Measurements from ENCODE around the gene TMEM123.

Gene TMEM123

DNA sequence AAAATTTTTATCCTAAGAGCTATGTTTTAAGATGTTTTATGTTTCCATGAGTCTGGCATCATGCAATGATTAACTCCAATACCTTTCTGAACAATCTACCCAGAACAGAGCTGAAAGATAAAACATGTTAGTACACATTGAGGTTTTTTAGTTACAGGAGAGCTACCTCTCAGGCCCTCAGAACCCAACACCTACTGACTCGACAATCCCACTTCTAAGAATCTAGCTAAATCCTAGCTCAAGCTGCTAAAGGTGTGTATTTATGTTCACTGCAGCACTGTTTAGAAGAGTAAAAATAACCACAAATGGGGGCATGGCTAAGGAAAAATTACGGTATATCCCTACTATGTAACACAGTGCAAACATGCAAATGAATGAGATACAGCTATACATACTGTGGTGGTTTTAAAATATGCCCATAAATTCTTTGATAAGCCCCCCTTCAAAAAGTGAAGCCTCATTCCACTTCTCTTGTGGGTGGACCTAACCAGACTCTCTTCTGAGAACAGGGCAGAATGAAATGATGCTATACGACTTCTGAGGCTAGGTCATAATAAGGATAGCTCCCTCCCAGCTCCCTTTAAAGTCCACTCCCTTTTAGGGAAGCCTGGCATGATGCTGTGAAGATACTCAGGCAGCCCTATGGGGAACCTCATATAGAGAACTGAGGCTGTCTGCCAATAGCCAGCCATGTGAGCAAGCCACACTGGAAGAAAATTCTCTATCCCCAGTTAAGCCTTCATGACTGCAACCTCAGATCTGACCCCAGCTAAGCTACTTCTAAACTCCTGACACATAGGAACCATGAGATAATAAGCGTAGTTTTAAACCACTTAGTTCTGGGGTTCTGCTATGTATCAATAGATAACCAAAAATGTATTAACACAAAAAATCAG lies 29.5 kb downstream of the TMEM123 start:
- no peak for DNase-seq

DNA sequence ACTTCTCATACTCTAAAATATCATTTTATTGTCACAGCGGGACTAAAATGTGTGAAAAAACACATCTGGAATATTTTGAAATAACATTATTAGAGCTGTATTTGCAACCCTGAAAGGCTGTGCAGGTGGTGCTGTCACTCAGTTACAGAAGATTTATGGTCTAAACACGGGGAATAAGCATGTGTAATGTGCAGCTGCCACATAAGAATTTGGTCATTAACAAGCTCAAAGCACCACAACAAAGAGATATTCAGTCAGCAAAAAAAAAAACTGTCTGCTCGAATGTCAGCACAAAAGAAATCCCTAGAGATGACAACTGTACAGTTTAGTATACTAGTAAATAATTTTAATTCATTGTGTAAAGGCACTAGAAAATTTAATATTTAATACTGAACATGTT lies 31.3 kb downstream of the TMEM123 start:
- DNase-seq: peak; percentile 46

DNA sequence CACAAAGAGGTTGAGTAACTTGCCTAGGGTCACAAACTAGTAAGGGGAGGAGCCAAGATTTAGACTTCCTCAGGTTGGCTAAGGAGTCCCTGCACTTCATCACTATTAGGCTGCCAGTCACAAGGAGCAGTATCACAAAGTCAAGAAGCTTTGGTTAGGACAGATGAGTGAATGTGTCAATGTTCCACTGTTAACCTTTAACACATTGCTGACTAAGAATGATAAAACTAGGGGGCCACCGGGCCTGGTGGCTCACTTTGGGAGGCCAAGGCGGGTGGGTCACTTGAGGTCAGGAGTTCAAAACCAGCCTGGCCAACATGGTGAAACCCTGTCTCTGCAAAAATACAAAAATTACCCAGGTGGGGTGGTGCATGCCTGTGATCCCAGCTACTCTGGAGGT lies 32.0 kb downstream of the TMEM123 start:
- no peak for DNase-seq

DNA sequence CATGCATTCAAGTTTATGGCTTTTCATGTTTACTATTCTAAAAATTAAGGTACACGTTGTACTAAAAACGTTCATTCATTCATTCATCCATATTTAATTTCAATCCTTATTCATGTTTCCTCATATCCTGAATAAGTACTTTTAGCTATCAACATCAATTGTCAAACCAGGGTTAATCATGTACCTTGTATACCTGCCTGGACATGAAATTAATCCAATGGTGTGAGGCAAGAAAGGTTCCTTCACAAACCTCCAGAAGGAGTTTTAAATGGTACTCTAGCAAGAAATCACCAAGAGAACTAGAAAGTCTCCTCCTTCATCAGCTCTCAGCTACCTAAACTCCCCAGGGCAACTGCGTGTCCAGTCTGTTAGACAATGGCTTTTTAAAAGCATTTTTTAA lies 33.4 kb downstream of the TMEM123 start:
- no peak for DNase-seq

DNA sequence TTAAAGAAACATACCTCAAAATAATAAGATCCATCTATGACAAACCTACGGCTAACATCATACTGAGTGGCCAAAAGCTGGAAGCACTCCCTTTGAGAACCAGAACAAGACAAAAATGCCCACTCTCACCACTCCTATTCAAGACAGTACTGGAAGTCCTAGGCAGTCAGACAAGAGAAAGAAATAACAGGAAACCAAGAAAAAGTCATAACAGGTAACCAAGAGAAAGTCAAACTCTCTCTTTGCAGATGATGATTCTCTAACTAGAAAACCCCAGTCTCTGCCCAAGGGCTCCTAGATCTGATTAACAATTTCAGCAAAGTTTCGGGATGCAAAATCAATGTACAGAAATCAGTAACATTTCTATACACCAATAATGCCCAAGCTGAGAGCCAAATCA lies 35.6 kb downstream of the TMEM123 start:
- no peak for DNase-seq

DNA sequence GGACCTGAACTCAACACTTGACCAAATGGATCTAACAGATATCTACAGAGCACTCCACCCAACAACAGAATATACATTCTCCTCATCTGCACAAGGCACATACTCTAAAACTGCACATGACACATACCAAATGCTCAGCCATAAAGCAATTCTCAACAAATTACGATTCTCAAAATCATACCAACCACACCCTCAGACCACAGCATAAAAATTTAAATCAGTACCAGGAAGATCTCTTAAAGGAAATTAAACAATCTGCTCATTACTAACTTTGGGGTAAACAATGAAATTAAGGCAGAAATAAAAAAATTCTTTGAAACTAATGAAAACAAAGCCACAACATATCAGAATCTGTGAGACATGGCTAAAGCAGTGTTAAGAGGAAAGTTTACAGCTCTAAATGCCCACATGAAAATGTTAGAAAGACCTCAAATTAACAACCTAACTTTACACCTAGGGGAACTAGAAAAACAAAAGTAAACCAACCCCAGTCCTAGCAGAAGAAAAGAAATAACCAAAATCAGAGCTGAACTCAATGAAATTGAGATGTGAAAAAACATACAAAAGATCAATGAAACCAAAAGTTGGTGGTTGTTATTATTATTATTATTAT lies 37.2 kb downstream of the TMEM123 start:
- DNase-seq: no peak

DNA sequence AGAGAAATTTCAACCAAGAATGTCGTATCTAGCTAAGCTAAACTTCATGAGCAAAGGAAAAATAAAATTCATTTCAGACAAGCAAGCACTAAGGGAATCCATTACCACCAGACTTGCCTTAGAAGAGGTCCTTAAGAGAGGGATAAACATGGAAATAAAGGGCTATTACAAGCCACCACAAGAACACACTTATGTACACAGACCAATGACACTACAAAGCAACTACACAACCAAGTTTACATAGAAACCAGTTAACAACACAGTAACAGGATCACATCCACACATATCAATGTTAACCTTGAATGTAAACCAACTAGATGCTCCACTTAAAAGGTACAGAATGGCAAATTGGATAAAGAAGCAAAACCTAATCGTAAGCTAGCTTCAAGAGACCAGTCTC lies 38.0 kb downstream of the TMEM123 start:
- DNase-seq: no peak

DNA sequence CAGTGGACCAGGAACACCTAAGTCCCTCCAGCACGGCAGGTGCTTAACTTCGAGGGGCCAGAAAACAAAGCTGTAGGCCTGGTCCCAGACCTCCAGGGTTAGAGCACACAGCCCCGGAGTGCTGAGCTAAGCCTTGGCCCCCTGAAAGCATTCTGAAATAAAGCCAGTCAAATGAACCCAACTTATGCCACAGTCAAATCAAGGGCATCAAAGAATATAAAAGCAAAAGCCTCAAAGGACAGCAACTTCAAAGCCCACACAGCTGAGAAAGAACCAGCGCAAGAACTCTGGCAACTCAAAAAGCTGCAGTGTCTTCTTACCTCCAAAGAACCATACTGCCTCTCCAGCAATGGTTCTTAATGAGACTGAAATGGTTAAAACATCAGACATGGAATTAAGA lies 39.1 kb downstream of the TMEM123 start:
- no peak for DNase-seq

DNA sequence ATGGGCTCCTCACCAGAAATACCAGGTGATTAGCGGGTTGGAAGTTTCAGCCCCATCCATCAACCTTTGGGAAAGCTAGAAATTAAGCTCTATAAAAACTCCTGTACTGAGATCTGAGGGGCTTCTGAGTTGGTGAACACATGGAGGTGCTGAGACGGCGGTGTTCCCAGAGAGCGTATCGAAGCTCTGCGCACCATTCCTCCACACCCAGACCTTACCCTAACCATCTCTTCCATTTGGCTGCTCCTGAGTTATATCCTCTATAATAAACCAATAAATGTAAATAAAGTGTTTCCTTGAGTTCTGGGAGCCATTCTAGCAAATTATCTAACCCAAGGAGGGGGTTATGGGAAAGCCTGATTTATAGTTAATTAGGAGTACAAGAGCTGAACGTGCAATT lies 41.4 kb downstream of the TMEM123 start:
- no peak for DNase-seq

DNA sequence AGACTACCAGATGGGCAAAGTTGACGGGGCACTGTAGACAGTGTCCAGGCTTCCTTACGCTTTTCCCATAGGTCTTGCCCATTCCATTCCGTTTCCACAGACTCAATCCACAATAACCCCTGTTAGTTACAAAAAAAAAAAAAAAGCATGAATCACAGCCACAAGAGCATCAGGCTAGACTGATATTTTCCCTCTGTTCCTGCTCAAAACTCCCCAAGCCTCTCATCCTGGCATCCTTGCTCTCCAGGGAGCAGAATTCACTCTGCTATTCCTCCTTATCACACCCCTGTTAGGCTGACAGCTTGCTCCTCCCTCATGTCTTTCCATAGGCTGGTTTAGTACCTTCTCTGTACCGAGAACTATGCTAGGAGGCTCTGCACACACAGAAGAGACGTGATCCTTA lies 42.2 kb downstream of the TMEM123 start:
- DNase-seq: no peak

DNA sequence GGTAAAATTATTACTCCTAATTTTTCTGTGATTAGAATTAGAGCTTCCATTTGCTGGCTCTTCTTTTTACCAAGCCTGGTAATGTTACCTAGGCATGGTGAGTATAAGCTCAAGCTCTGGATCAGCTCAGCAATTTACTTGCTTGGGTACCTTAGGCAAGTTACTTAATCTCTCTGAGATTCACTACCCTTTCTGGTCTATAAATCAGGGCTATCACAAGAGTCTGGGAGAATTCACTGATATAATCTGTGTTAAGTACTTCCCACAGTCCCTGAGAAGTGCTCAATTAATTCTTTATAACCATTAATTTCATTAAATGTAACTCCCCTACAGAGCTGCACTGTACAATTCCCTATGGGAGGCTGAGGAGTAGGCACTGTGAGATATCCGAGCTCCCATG lies 44.2 kb downstream of the TMEM123 start:
- no peak for DNase-seq

DNA sequence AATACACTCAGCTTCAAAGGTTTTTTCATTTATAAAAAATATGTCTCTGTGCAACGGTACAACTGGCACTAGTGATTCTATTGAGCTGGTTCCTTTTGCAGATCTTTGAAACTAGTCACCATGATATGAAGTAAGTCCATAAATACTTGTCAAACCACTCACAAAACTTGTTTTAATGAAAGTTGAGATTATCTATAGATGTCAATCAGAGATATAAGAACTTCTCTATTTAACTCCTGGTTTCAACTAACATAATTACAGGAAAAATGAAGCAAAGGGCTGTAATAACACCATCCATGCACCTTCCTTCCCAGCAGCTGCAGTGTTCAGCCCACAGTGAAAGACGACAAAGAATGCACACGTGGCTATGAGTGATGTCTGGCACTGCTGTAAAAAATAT lies 44.7 kb downstream of the TMEM123 start:
- DNase-seq: no peak

DNA sequence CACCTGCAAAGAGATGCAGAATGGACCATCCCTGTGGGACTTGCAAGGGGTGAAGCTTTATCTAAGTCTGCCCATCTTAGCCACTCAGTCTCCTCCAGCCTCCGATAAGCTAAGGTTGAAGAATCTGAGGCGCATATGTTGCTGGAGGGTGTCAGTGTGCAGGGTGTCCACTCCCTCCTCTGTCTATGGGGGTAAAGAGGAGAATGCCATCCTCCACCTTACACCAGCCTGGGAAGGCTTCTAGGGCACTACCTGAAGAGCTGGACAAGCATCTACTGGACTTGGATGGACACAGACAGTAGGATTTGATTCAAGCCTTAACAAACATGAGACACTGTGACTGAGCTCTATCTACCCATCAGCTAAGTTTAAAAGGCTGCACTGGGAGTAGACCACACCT lies 46.5 kb downstream of the TMEM123 start:
- DNase-seq: no peak

DNA sequence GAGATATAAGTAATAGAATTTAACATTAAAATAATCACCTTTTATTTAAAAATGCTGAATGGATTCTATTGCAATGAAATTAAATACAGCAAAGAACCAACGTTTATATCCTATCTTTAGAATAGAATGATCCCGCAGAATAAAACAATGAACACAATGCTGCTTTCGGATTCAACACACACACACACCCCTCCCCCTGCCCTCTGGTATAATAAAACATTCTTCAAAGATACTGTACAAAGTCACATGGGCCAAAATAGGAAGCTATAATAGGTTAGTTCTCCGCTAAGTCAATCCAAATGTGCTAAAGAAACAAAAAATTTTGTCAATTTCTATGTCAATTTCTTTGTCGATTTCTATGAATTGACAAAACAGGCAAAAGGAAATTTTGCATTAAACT lies 47.1 kb downstream of the TMEM123 start:
- DNase-seq: no peak

DNA sequence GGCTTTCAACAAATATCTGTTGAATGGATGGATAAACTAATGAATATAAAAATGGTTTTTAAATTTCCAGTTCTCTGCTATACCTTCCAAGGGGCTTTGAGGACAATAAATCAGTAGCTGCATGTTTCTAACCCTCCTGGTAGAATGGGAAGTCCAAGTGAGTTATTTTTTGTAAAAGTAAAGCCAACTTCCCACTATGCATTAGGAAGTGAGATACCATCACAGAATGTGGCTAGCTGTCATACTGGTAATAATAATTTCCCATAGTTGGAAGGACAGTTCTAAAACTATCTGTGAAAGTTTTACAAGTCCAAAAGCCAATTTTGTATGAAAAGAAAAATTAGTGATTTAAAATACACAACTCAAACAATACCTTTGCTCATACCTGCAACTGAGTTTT lies 50.0 kb downstream of the TMEM123 start:
- no peak for DNase-seq

DNA sequence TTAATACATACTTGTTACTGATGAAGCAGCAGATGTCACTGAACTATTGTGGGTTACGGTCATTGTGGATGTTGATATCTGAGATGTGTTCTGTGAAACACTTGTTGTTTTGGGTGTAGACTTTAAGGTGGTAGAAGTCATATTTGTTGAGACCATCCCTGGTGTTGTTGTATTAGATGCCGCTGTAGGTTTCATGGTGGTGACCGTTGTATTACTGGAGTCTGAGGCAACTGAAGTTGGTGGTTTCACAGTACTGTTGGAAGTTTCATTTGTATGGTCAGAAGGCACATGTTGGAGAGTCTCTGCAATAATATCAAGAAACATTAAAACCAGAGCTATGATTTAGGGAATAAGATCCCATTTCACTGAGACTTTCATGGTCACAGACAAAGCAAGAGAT lies 50.7 kb downstream of the TMEM123 start:
- DNase-seq: no peak

DNA sequence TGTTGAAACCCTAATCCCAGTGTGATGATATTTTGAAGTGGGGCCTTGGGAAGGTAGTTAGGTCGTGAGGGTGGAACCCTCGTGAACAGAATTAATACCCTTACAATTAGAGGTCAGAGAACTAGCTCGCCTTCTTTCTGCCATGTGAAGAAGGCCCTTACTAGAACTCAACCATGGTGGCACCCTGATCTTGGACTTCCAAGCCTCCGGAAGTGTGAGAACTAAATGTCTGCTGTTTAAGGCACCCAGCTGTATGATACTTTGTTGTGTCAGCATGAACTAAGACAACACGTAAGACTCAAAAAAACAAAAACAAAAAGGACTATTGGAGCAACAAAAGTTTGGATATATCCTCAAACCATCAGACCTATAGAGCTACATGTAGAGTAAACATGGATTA lies 52.0 kb downstream of the TMEM123 start:
- no peak for DNase-seq

DNA sequence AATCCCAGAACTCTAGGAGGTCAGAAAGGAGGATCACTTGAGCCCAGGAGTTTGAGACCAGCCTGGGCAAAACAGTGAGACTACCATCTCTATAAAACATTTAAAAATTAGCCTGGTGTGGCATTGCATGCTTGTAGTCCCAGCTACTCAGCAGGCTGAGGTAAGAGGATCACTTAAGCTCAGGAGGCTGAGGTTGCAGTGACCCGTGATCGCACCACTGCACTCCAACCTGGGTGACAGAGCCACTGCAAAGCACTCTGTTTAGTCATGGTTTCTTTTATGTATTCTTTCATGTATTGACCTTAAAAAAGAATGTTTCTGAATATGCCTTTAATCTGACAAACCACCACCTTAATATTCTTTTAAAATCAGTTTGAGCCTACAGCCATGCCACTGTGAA lies 53.4 kb downstream of the TMEM123 start:
- DNase-seq: no peak

DNA sequence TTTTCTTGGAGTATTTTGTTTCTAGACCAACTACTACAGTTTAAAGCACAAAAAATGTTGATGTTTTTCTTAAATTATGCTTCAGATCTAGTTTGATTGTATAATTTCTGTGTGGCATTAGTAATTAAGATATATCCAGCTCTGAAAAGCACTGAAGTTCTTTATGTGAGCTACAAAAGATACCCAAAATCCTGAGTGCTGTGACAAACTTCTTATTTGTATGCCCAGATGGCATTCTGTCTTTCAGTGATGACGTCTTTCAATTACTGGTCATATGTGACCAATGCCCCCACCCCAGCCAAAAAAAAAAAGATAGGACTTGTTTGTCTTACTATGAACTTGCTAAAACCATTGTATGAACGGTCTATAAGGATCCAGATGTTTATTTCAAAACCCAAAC lies 54.3 kb downstream of the TMEM123 start:
- DNase-seq: no peak

DNA sequence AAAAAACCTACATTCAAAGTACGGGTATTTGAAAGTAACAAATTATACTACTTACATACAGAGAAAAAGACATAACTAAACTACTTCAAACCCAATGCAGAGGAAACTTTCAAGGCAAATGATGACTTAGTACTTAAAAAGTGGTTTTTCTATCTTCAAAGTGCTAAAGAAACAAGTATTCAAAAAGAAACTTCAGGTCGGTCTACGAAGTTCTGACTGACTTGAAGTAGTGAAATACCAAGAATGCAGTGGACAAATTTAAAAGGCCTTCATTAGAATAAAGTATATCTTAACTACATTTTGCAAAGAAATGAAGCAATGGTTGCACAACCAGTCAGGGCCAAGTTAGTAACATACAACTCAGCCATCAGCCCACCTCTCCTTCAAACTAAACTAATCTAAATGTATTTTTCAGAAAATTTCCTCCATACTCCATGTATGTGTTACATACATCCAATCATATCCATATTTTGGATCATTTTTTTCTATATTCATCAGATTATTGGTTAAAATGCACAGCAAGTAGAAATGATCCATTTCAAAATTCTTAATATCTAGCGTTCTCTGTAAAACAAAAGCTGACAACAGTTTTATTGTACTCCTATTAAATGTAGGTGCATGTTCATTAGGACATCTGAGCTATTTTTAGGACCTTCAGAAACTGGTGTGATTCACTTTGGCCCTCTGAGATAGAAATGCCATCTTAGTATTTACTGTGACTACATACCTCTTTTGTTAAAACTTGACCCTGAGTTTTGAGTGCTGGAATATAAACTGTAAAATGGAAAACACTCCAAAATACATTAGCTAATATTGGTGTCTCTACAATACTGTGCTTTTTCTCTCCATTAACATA lies 55.6 kb downstream of the TMEM123 start:
- DNase-seq: no peak

DNA sequence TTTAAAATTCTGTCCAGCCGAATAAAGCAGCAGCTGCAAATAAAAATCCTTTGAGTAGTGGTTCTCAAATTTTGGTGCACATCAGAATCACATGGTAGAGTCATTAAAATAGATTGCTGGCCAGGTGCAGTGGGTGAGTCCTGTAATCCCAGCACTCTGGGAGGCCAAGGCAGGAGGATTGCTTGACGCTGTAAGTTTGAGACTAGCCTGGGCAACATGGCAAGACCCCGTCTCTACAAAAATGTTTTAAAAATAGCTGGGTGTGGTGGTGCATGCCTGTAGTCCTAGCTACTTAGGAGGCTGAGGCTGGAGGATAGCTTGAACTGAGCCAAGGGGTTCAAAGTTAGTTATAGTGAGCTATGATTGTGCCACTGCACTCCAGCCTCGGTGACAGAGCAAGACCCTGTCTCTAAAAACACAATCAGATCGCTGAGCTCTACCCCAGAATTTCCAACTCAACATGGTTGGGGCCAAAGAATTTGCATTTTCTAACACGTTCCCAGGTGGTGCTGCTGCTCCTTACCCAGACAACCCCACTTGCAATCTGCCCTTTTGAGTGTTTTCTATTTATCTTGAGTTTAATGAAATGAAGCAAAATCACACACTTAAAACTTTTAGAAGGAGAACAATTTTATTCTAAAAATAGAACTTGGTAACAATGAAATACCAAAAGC lies 56.7 kb downstream of the TMEM123 start:
- DNase-seq: no peak

DNA sequence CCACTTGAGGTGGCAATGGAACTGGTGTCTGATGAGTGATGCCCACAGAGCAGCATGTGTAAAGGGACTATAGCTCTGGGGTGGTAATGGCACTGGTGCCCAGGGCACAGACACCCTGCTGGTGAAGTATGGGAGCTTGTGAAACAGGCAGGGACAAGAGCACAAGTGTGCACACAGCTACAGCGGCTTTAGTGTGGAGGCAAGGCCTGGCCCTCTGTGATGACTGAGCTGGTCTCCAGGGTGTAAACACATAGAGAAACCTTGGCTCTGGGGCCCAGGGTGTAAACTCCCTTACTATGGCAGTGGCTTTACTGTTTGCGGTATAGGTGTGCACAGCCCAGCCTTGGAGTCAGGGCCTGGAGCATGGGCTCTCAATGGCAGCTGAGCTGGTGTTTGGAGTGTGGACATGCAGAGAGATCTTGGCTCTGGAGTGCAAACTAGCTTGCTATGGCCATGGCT lies 59.3 kb downstream of the TMEM123 start:
- no peak for DNase-seq
